ENCODE results near the gene TMOD3.

DNA sequence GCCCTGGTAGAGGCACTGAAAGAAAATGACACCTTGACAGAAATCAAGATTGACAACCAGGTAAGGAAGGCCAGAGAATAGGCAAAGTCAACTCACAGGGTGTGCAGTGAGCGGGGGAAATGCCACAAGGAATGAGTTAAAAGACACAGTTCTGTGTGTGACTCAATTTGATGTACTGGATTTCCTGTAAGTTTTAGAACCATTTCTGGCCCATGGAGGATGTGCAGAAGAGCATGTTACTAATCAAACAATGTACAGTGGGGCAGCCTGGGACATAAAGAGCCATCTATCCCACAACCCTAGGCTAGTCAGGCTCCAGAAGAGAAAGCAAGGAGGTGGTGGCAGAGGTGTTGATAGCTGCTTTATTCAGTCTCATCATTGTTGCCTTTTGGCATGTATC, 31.2 kb upstream of the TMOD3 start:
- TF ChIP-seq, protein P1, sequence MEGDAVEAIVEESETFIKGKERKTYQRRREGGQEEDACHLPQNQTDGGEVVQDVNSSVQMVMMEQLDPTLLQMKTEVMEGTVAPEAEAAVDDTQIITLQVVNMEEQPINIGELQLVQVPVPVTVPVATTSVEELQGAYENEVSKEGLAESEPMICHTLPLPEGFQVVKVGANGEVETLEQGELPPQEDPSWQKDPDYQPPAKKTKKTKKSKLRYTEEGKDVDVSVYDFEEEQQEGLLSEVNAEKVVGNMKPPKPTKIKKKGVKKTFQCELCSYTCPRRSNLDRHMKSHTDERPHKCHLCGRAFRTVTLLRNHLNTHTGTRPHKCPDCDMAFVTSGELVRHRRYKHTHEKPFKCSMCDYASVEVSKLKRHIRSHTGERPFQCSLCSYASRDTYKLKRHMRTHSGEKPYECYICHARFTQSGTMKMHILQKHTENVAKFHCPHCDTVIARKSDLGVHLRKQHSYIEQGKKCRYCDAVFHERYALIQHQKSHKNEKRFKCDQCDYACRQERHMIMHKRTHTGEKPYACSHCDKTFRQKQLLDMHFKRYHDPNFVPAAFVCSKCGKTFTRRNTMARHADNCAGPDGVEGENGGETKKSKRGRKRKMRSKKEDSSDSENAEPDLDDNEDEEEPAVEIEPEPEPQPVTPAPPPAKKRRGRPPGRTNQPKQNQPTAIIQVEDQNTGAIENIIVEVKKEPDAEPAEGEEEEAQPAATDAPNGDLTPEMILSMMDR (IDR thresholded peaks at IDR 0.05; ENCODE audit: low read depth, low read length) = no peak
- TF ChIP-seq, protein P2, sequence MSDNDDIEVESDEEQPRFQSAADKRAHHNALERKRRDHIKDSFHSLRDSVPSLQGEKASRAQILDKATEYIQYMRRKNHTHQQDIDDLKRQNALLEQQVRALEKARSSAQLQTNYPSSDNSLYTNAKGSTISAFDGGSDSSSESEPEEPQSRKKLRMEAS (IDR thresholded peaks at IDR 0.05; ENCODE audit: low read depth, low read length) = no peak
- TF ChIP-seq POLR2A (IDR thresholded peaks at IDR 0.05; ENCODE audit: extremely low read depth, insufficient read length) (no peak), MYC (IDR thresholded peaks at IDR 0.05; ENCODE audit: low read depth, low read length) (no peak)

All from NB4 (cell line).